HFF-Myc (cell line): ENCODE data around the gene MST1.
A peak's percentile ranks its signal among the peaks of the same experiment; 100 is the strongest.

Source experiments
- DNase-seq: peaks from one replicate; pipeline ENCODE4 v3.0.0-alpha.2; 2011; ENCODE audit warnings: low read depth; ENCODE audit errors: extremely low read depth
- H3K4me3 ChIP-seq: replicated peaks from 2 replicates; pipeline ENCODE4 v1.5.1; 2011; ENCODE audit warnings: low read depth, mild to moderate bottlenecking, control low read depth, low read length
- CTCF ChIP-seq: IDR thresholded peaks from 2 replicates; pipeline ENCODE4 v1.5.1; 2012; ENCODE audit warnings: mild to moderate bottlenecking, low read depth, low read length, control low read depth; ENCODE audit errors: missing control alignments

The MST1 gene

GRCh38 chr3:49666592-49666991 is 22.7 kb downstream of the MST1 start:
- TF ChIP-seq CTCF, result no peak
- peak; percentile 7 for DNase-seq

GRCh38 chr3:49665822-49666519 is 23.3 kb downstream of the MST1 start:
- DNase-seq, result no peak
- no peak overlapping the region for H3K4me3 ChIP-seq
- no peak for TF ChIP-seq CTCF

More at GRCh38 chr3:49666592-49666991, 22.7 kb downstream of the MST1 start:
- H3K4me3 ChIP-seq, result no peak overlapping the region

GRCh38 chr3:49664300-49664699 is 25.0 kb downstream of the MST1 start:
- TF ChIP-seq CTCF, result no peak
- no peak overlapping the region for H3K4me3 ChIP-seq
- DNase-seq, result no peak

GRCh38 chr3:49663831-49664230 is 25.4 kb downstream of the MST1 start:
- H3K4me3 ChIP-seq, result no peak overlapping the region
- DNase-seq, result no peak
- no peak for TF ChIP-seq CTCF

- no peak for TF ChIP-seq CTCF
- no peak overlapping the region for H3K4me3 ChIP-seq
Measured at GRCh38 chr3:49662720-49663413, 26.4 kb downstream of the MST1 start.

GRCh38 chr3:49662021-49662420 is 27.3 kb downstream of the MST1 start:
- no peak for DNase-seq
- no peak overlapping the region for H3K4me3 ChIP-seq
- no peak for TF ChIP-seq CTCF

More at GRCh38 chr3:49662720-49663413, 26.4 kb downstream of the MST1 start:
- DNase-seq, result no peak
